22Rv1 (cell line): Measurements from ENCODE around the gene ZNF836.

ENCODE experiments used
- CTCF ChIP-seq: fragments of 450-650 bp; IDR thresholded peaks from 2 replicates; pipeline ENCODE4 v1.5.1; 2017; ENCODE audit warnings: mild to moderate bottlenecking
- ZFX ChIP-seq: fragments of 450-650 bp; IDR thresholded peaks from 2 replicates; pipeline ENCODE4 v1.6.1; 2017; ENCODE audit warnings: antibody characterized with exemption, borderline replicate concordance

- TF ChIP-seq ZFX (no peak), CTCF (no peak)
Observed at GRCh38 chr19:52189735-52190486, 18.5 kb upstream of the ZNF836 start, which contains the start of gene PPP2R1A.
